Effector memory CD4-positive, alpha-beta T cell (primary cell): Measurements from ENCODE around the gene OR1E1.
"Not testable (repeated sequence)": the region's sequence is repeated elsewhere in the genome, so short reads cannot be mapped to it uniquely, and the experiment has no call there.

ENCODE experiments used
- DNase-seq, 3 donors: peaks; one replicate each; pipeline ENCODE4 v3.0.0-alpha.2; 2020
- H3K27ac ChIP-seq: 2 replicates; pipeline ENCODE4 v1.7.0; 2013; ENCODE audit warnings: mild to moderate bottlenecking, low read length, moderate library complexity; ENCODE audit not compliant: insufficient read depth, poor library complexity, severe bottlenecking
- H3K27me3 ChIP-seq: replicated peaks from 2 replicates; pipeline ENCODE4 v1.7.0; 2013; ENCODE audit warnings: mild to moderate bottlenecking, low read length; ENCODE audit not compliant: insufficient read depth, control insufficient read depth, poor library complexity, severe bottlenecking
- H3K36me3 ChIP-seq: 2 replicates; pipeline ENCODE4 v1.7.0; 2013; ENCODE audit warnings: mild to moderate bottlenecking, low read length, moderate library complexity; ENCODE audit not compliant: control insufficient read depth, insufficient read depth
- H3K4me1 ChIP-seq: 2 replicates; pipeline ENCODE4 v1.7.0; 2013; ENCODE audit warnings: low read length, mild to moderate bottlenecking; ENCODE audit not compliant: control insufficient read depth, insufficient read depth, poor library complexity, severe bottlenecking
- H3K4me3 ChIP-seq: 2 replicates; pipeline ENCODE4 v1.7.0; 2013; ENCODE audit warnings: low read length, low read depth, mild to moderate bottlenecking; ENCODE audit not compliant: insufficient read depth, poor library complexity, severe bottlenecking
- H3K9me3 ChIP-seq: 2 replicates; pipeline ENCODE4 v1.7.0; 2013; ENCODE audit warnings: mild to moderate bottlenecking, low read length, moderate library complexity; ENCODE audit not compliant: control insufficient read depth

OR1E1 gene

GRCh38 chr17:3403856-3404255, 5.6 kb upstream of the OR1E1 start:
- not testable (repeated sequence) for H3K4me3 ChIP-seq, H3K36me3 ChIP-seq, H3K9me3 ChIP-seq, H3K4me1 ChIP-seq, H3K27me3 ChIP-seq, DNase-seq, H3K27ac ChIP-seq

GRCh38 chr17:3401786-3402185, 3.6 kb upstream of the OR1E1 start:
- Histone ChIP-seq H3K9me3 (no peaks in the 10 kb centered on the region), H3K27me3 (peaks cover 3% of the 10 kb centered on the region), H3K27ac (no peak overlapping the region), H3K4me3 (no peak overlapping the region), H3K4me1 (no peaks in the 10 kb centered on the region), H3K36me3 (no peaks in the 10 kb centered on the region)
- no peak for DNase-seq

GRCh38 chr17:3400055-3400454, 1.8 kb upstream of the OR1E1 start:
- H3K4me3 ChIP-seq, result no peak overlapping the region
- DNase-seq, result no peak
- H3K27ac ChIP-seq, result no peak overlapping the region
- no peaks in the 10 kb centered on the region for H3K9me3 ChIP-seq
- H3K27me3 ChIP-seq, result peaks cover 7% of the 10 kb centered on the region
- H3K4me1 ChIP-seq, result no peaks in the 10 kb centered on the region
- H3K36me3 ChIP-seq, result no peaks in the 10 kb centered on the region

GRCh38 chr17:3397801-3398200, 409 bp downstream of the OR1E1 start:
- not testable (repeated sequence) for H3K27ac ChIP-seq, H3K9me3 ChIP-seq, DNase-seq, H3K36me3 ChIP-seq, H3K4me1 ChIP-seq, H3K4me3 ChIP-seq, H3K27me3 ChIP-seq

- DNase-seq, result no peak
- no peaks in the 10 kb centered on the region for H3K9me3 ChIP-seq
- no peaks in the 10 kb centered on the region for H3K4me1 ChIP-seq
- no peaks in the 10 kb centered on the region for H3K36me3 ChIP-seq
- no peak overlapping the region for H3K27ac ChIP-seq
- H3K4me3 ChIP-seq, result no peak overlapping the region
- no peaks in the 10 kb centered on the region for H3K27me3 ChIP-seq
Observed at GRCh38 chr17:3389791-3390190, 8.4 kb downstream of the OR1E1 start.

- no peaks in the 10 kb centered on the region for H3K36me3 ChIP-seq
- H3K27me3 ChIP-seq, result peaks cover 4% of the 10 kb centered on the region
- H3K4me1 ChIP-seq, result no peaks in the 10 kb centered on the region
- H3K9me3 ChIP-seq, result no peaks in the 10 kb centered on the region
- H3K27ac ChIP-seq, result no peak within 1 kb of the TSS
- H3K4me3 ChIP-seq, result peak within 1 kb of the TSS; percentile 12
- no peak for DNase-seq
Observed at GRCh38 chr17:3385869-3386816, 12.1 kb downstream of the OR1E1 start, which contains the start of gene OR3A2. Gene OR3A2 (minus strand): TSS chr17:3386308.

GRCh38 chr17:3381957-3382356, 16.3 kb downstream of the OR1E1 start:
- no peak overlapping the region for H3K4me3 ChIP-seq
- H3K4me1 ChIP-seq, result no peaks in the 10 kb centered on the region
- H3K9me3 ChIP-seq, result no peaks in the 10 kb centered on the region
- peaks cover 4% of the 10 kb centered on the region for H3K27me3 ChIP-seq
- H3K27ac ChIP-seq, result no peak overlapping the region
- no peak for DNase-seq
- H3K36me3 ChIP-seq, result no peaks in the 10 kb centered on the region

GRCh38 chr17:3378321-3378720, 19.9 kb downstream of the OR1E1 start:
- H3K36me3 ChIP-seq, result no peaks in the 10 kb centered on the region
- H3K27ac ChIP-seq, result no peak overlapping the region
- no peak for DNase-seq
- H3K4me3 ChIP-seq, result no peak overlapping the region
- no peaks in the 10 kb centered on the region for H3K9me3 ChIP-seq
- H3K4me1 ChIP-seq, result no peaks in the 10 kb centered on the region
- peaks cover 4% of the 10 kb centered on the region for H3K27me3 ChIP-seq

- H3K27ac ChIP-seq, H3K4me3 ChIP-seq, DNase-seq, H3K27me3 ChIP-seq, H3K36me3 ChIP-seq, H3K4me1 ChIP-seq, H3K9me3 ChIP-seq: not testable (repeated sequence)
Observed at GRCh38 chr17:3371167-3371566, 27.0 kb downstream of the OR1E1 start.
